PFSK-1 (cell line): Measurements from ENCODE around the gene ZNF75A.

Experiments
- FOXP2 ChIP-seq: optimal IDR thresholded peaks from 2 replicates; pipeline ENCODE3; 2011; ENCODE audit warnings: borderline replicate concordance, control low read depth, inconsistent platforms; ENCODE audit not compliant: insufficient read depth; ENCODE audit errors: extremely low read length, extremely low read depth
- POLR2AphosphoS5 ChIP-seq: IDR thresholded peaks from 2 replicates; pipeline ENCODE4 v1.6.1; 2012; ENCODE audit warnings: low read depth, mild to moderate bottlenecking, control low read depth, low read length, moderate library complexity
- SIN3A ChIP-seq: IDR thresholded peaks from 2 replicates; pipeline ENCODE4 v1.6.1; 2012; ENCODE audit warnings: mild to moderate bottlenecking, low read length, moderate library complexity, borderline replicate concordance; ENCODE audit not compliant: insufficient read depth
- TAF1 ChIP-seq: IDR thresholded peaks from 2 replicates; pipeline ENCODE4 v1.6.1; 2012; ENCODE audit warnings: low read length, control low read depth, borderline replicate concordance; ENCODE audit not compliant: insufficient read depth
- TF ChIP-seq, protein P1 (sequence below), 2 experiments: IDR thresholded peaks; 2 replicates each; pipeline versions ENCODE4 v1.6.1 to v1.8.0; 2011 to 2012; ENCODE audit warnings: low read depth in 2 of 2, low read length in 2 of 2, control low read depth in 1 of 2, inconsistent platforms in 1 of 2, mild to moderate bottlenecking in 1 of 2, moderate library complexity in 1 of 2; ENCODE audit not compliant: insufficient read depth in 1 of 2

DNA sequence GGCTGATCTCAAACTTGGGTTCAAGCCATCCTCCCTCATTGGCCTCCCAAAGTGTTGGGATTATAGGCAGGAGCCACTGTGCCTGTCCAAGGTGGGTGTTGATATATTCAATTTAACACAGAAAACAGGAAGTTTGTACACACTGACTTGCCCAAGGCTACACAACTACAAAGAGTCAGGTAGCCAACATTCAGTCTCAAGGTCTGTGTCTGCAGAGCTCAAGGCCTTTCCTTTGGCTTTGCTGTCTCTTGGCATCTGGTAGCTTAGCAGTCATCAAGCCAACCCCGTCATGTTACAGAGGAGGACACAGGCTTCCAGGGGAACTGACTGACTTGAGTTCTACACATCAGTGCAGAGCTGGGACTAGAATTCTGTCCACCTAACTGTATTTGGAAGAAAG lies 37.0 kb upstream of the ZNF75A start:
- TF ChIP-seq POLR2AphosphoS5 = no peak
- TF ChIP-seq, protein P1, sequence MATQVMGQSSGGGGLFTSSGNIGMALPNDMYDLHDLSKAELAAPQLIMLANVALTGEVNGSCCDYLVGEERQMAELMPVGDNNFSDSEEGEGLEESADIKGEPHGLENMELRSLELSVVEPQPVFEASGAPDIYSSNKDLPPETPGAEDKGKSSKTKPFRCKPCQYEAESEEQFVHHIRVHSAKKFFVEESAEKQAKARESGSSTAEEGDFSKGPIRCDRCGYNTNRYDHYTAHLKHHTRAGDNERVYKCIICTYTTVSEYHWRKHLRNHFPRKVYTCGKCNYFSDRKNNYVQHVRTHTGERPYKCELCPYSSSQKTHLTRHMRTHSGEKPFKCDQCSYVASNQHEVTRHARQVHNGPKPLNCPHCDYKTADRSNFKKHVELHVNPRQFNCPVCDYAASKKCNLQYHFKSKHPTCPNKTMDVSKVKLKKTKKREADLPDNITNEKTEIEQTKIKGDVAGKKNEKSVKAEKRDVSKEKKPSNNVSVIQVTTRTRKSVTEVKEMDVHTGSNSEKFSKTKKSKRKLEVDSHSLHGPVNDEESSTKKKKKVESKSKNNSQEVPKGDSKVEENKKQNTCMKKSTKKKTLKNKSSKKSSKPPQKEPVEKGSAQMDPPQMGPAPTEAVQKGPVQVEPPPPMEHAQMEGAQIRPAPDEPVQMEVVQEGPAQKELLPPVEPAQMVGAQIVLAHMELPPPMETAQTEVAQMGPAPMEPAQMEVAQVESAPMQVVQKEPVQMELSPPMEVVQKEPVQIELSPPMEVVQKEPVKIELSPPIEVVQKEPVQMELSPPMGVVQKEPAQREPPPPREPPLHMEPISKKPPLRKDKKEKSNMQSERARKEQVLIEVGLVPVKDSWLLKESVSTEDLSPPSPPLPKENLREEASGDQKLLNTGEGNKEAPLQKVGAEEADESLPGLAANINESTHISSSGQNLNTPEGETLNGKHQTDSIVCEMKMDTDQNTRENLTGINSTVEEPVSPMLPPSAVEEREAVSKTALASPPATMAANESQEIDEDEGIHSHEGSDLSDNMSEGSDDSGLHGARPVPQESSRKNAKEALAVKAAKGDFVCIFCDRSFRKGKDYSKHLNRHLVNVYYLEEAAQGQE (IDR thresholded peaks at IDR 0.05; ENCODE audit: insufficient read depth in 1 of 2, low read depth in 2 of 2, low read length in 2 of 2) = no peak
- TF ChIP-seq SIN3A = no peak
- TF ChIP-seq TAF1 = no peak
- no peak for TF ChIP-seq FOXP2
